Measurements from ENCODE around the gene MPG. TPM values are rescaled to one million over a fixed set of nuclear protein-coding genes. Genes with fewer than 3 reads are reported as not detected.
"Not testable (repeated sequence)": the region's sequence is repeated elsewhere in the genome, so short reads cannot be mapped to it uniquely, and the experiment has no call there.

Gene MPG
- polyA plus RNA-seq, 1 of the 3 experiments (the other 2 are of a cell fraction) = 98.3 TPM

DNA sequence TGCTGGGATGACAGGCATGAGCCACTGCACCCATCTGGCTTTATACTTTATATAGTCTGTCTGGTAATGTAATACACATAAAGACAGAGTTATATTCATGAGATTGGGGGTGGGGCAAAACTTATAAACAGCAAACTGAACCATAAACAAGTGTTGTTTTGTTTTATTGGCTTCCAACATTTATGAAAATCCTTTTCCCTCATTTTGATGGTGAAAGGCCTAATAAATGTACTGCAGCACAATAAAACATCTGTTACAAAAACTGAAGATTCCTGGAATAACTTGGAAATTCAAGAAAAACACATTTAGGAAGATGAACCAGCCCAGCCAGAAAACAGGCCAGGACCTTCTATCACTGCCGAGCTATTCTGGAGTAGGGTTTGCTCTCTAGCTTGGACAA, 44.3 kb downstream of the MPG start (continued):
- TF ChIP-seq, protein P1, sequence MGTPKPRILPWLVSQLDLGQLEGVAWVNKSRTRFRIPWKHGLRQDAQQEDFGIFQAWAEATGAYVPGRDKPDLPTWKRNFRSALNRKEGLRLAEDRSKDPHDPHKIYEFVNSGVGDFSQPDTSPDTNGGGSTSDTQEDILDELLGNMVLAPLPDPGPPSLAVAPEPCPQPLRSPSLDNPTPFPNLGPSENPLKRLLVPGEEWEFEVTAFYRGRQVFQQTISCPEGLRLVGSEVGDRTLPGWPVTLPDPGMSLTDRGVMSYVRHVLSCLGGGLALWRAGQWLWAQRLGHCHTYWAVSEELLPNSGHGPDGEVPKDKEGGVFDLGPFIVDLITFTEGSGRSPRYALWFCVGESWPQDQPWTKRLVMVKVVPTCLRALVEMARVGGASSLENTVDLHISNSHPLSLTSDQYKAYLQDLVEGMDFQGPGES (IDR thresholded peaks at IDR 0.05; ENCODE audit: low read depth, low read length) = no peak
- TF ChIP-seq, protein P2, sequence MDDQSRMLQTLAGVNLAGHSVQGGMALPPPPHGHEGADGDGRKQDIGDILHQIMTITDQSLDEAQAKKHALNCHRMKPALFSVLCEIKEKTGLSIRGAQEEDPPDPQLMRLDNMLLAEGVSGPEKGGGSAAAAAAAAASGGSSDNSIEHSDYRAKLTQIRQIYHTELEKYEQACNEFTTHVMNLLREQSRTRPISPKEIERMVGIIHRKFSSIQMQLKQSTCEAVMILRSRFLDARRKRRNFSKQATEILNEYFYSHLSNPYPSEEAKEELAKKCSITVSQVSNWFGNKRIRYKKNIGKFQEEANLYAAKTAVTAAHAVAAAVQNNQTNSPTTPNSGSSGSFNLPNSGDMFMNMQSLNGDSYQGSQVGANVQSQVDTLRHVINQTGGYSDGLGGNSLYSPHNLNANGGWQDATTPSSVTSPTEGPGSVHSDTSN (IDR thresholded peaks at IDR 0.05) = no peak
- no peak for TF ChIP-seq FOXJ3 (CRISPR knock-in tag; IDR thresholded peaks at IDR 0.05)
- TF ChIP-seq, protein P3, sequence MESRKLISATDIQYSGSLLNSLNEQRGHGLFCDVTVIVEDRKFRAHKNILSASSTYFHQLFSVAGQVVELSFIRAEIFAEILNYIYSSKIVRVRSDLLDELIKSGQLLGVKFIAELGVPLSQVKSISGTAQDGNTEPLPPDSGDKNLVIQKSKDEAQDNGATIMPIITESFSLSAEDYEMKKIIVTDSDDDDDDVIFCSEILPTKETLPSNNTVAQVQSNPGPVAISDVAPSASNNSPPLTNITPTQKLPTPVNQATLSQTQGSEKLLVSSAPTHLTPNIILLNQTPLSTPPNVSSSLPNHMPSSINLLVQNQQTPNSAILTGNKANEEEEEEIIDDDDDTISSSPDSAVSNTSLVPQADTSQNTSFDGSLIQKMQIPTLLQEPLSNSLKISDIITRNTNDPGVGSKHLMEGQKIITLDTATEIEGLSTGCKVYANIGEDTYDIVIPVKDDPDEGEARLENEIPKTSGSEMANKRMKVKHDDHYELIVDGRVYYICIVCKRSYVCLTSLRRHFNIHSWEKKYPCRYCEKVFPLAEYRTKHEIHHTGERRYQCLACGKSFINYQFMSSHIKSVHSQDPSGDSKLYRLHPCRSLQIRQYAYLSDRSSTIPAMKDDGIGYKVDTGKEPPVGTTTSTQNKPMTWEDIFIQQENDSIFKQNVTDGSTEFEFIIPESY (IDR thresholded peaks at IDR 0.05; ENCODE audit: borderline replicate concordance, low read depth) = no peak
- no peak for TF ChIP-seq RXRA (IDR thresholded peaks at IDR 0.05; ENCODE audit: borderline replicate concordance, low read depth)
- no peak for TF ChIP-seq TAF1 (IDR thresholded peaks at IDR 0.05; ENCODE audit: borderline replicate concordance, low read depth, low read length)
- TF ChIP-seq, protein P4, sequence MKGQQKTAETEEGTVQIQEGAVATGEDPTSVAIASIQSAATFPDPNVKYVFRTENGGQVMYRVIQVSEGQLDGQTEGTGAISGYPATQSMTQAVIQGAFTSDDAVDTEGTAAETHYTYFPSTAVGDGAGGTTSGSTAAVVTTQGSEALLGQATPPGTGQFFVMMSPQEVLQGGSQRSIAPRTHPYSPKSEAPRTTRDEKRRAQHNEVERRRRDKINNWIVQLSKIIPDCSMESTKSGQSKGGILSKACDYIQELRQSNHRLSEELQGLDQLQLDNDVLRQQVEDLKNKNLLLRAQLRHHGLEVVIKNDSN (IDR thresholded peaks at IDR 0.05; ENCODE audit: borderline replicate concordance, low read depth) = no peak
- TF ChIP-seq RAD21 (IDR thresholded peaks at IDR 0.05; ENCODE audit: low read length) = no peak
- no peak for TF ChIP-seq JUND (IDR thresholded peaks at IDR 0.05)

DNA sequence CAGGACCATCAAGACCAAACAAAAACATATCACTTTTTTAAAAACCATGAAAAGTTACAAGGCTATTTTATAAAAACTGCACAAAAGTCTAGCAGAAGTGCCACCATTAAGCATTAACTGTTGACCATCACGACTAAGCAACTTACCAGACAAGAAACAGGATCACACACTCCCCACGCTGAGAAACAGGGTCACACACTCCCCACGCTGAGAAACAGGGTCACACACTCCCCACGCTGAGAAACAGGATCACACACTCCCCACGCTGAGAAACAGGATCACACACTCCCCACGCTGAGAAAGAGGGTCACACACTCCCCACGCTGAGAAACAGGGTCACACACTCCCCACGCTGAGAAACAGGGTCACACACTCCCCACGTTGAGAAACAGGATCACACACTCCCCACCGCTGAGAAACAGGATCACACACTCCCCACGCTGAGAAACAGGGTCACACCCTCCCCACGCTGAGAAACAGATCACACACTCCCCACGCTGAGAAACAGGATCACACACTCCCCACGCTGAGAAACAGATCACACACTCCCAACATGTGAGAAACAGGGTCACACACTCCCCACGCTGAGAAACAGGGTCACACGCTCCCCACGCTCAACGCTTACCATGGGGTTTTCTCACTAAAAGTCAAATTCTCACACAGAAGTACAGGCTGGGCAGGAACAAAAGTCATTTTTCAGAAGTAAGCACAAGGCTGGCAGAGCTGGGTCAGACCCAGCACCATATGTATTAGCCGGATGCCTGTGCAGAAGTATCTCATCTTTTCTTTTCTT, 45.7 kb downstream of the MPG start:
- H3K9me2 ChIP-seq; H3F3A ChIP-seq (replicated peaks; ENCODE audit: insufficient read depth); POLR2A ChIA-PET; H3K4me2 ChIP-seq; DNase-seq; H3K9me3 ChIP-seq; H3K36me3 ChIP-seq (replicated peaks in 1 of 2; ENCODE audit: control insufficient read depth in 1 of 2, insufficient read depth in 2 of 2, low read length in 1 of 2); H2AFZ ChIP-seq (ENCODE audit: low read depth); H3K4me3 ChIP-seq (ENCODE audit: low read depth in 2 of 2, low read length in 1 of 2); H4K20me1 ChIP-seq (ENCODE audit: insufficient read depth); H3K4me1 ChIP-seq (ENCODE audit: control insufficient read depth in 1 of 2, insufficient read depth in 2 of 2, low read depth in 1 of 2, low read length in 1 of 2); H3K27ac ChIP-seq (ENCODE audit: low read depth in 2 of 2, low read length in 1 of 2); H3K9ac ChIP-seq; H3K79me2 ChIP-seq (ENCODE audit: insufficient read depth); H3K27me3 ChIP-seq (ENCODE audit: insufficient read depth): not testable (repeated sequence)
- 88% methylated on average over 16 of the region's 19 CpGs for WGBS (ENCODE audit: low lambda C conversion rate)
- CTCF ChIA-PET = interaction anchor here (2.2 to 3.5 kb wide), 2 partner anchors 17 to 57 kb away, joined by 19 to 22 read pairs; partner anchors contain the start of gene HBQ1
